Gastroesophageal sphincter (tissue), 3 donors: ENCODE measurements around the gene LRRC26.

Source experiments
- POLR2A ChIP-seq, 2 donors: fragments of 450-650 bp; IDR thresholded peaks; one replicate each; pipeline ENCODE4 v1.6.1; 2017; ENCODE audit warnings: antibody characterized with exemption in 2 of 2, mild to moderate bottlenecking in 2 of 2, moderate library complexity in 1 of 2
- TF ChIP-seq, protein P1 (sequence below), 4 experiments: fragments of 200-600 bp in 2 of 4; fragments of 450-650 bp in 2 of 4; sonication (generic) in 1 of 4; IDR thresholded peaks; one replicate each; pipeline ENCODE4 v1.5.1; 2017 to 2019; ENCODE audit warnings: antibody characterized with exemption in 4 of 4, mild to moderate bottlenecking in 2 of 4, moderate library complexity in 2 of 4

DNA sequence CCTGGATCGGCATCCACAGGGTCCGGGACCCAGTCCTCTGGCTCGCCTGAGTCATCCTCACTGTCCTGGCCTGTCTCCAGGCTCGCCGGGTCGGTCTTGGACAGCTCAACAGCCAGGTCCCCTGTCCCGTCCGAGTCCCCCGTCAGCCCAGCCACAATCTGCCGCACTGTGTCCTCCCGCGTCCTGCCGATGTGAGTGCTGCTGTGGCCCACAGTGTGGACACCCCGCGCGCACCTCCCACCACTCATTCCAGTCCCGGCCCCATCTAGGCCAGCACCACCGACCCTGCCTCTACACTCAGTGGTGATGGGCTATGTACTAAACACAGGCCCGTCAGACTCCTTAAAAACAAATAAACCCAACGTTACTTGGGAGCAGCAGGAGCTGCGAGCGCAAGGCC lies 11.8 kb upstream of the LRRC26 start:
- TF ChIP-seq POLR2A (IDR thresholded peaks at IDR 0.05) = no peak
- TF ChIP-seq, protein P1, sequence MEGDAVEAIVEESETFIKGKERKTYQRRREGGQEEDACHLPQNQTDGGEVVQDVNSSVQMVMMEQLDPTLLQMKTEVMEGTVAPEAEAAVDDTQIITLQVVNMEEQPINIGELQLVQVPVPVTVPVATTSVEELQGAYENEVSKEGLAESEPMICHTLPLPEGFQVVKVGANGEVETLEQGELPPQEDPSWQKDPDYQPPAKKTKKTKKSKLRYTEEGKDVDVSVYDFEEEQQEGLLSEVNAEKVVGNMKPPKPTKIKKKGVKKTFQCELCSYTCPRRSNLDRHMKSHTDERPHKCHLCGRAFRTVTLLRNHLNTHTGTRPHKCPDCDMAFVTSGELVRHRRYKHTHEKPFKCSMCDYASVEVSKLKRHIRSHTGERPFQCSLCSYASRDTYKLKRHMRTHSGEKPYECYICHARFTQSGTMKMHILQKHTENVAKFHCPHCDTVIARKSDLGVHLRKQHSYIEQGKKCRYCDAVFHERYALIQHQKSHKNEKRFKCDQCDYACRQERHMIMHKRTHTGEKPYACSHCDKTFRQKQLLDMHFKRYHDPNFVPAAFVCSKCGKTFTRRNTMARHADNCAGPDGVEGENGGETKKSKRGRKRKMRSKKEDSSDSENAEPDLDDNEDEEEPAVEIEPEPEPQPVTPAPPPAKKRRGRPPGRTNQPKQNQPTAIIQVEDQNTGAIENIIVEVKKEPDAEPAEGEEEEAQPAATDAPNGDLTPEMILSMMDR (IDR thresholded peaks at IDR 0.05) = no peak
